WTC11 (cell line): ENCODE results near the gene RPS6KC1.

ENCODE experiments used
- JUN ChIP-seq: sonication (generic); formaldehyde crosslinking; IDR thresholded peaks from 2 replicates; pipeline ENCODE4 v1.8.0; 2023; ENCODE audit warnings: mild to moderate bottlenecking, missing genetic modification reagents
- NFE2L1 ChIP-seq: sonication (generic); formaldehyde crosslinking; IDR thresholded peaks from 2 replicates; pipeline ENCODE4 v1.8.1; 2023; ENCODE audit warnings: missing genetic modification reagents
- NR1H2 ChIP-seq: sonication (generic); formaldehyde crosslinking; IDR thresholded peaks from 2 replicates; pipeline ENCODE4 v1.9.0; 2021; ENCODE audit warnings: mild to moderate bottlenecking, moderate library complexity, missing genetic modification reagents
- ZNF317 ChIP-seq: sonication (generic); formaldehyde crosslinking; IDR thresholded peaks from 2 replicates; pipeline ENCODE4 v1.8.1; 2023; ENCODE audit warnings: low read depth, mild to moderate bottlenecking, moderate library complexity, missing genetic modification reagents, borderline replicate concordance
- TF ChIP-seq, protein P1 (sequence below): sonication (generic); formaldehyde crosslinking; IDR thresholded peaks from 2 replicates; pipeline ENCODE4 v1.8.0; 2022; ENCODE audit warnings: missing genetic modification reagents
- TF ChIP-seq, protein P2 (sequence below): fragments of 200-600 bp; IDR thresholded peaks from 2 replicates; pipeline ENCODE4 v1.8.0; 2022; ENCODE audit warnings: antibody characterized with exemption

DNA sequence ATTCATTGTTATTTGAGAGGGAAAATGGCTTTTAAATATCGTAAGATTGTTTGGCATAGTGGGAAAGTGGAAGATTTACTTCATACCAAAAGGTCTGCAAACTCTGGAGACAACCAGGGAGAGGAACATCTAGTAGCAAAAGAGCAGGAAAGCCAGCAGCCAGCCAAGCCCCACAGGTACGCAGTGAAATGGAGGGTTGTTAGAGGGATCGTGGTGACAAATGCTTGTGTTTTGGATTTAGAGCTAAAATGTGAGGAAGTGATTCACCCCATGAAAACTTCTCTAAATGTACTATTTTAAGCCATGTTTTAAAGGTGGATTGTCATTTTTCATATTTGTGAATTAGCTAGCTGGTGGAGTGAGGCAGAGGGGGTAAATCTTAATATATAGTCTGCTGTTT lies 69.3 kb downstream of the RPS6KC1 start:
- TF ChIP-seq, protein P1, sequence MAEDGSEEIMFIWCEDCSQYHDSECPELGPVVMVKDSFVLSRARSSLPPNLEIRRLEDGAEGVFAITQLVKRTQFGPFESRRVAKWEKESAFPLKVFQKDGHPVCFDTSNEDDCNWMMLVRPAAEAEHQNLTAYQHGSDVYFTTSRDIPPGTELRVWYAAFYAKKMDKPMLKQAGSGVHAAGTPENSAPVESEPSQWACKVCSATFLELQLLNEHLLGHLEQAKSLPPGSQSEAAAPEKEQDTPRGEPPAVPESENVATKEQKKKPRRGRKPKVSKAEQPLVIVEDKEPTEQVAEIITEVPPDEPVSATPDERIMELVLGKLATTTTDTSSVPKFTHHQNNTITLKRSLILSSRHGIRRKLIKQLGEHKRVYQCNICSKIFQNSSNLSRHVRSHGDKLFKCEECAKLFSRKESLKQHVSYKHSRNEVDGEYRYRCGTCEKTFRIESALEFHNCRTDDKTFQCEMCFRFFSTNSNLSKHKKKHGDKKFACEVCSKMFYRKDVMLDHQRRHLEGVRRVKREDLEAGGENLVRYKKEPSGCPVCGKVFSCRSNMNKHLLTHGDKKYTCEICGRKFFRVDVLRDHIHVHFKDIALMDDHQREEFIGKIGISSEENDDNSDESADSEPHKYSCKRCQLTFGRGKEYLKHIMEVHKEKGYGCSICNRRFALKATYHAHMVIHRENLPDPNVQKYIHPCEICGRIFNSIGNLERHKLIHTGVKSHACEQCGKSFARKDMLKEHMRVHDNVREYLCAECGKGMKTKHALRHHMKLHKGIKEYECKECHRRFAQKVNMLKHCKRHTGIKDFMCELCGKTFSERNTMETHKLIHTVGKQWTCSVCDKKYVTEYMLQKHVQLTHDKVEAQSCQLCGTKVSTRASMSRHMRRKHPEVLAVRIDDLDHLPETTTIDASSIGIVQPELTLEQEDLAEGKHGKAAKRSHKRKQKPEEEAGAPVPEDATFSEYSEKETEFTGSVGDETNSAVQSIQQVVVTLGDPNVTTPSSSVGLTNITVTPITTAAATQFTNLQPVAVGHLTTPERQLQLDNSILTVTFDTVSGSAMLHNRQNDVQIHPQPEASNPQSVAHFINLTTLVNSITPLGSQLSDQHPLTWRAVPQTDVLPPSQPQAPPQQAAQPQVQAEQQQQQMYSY (CRISPR knock-in tag) = no peak
- TF ChIP-seq, protein P2, sequence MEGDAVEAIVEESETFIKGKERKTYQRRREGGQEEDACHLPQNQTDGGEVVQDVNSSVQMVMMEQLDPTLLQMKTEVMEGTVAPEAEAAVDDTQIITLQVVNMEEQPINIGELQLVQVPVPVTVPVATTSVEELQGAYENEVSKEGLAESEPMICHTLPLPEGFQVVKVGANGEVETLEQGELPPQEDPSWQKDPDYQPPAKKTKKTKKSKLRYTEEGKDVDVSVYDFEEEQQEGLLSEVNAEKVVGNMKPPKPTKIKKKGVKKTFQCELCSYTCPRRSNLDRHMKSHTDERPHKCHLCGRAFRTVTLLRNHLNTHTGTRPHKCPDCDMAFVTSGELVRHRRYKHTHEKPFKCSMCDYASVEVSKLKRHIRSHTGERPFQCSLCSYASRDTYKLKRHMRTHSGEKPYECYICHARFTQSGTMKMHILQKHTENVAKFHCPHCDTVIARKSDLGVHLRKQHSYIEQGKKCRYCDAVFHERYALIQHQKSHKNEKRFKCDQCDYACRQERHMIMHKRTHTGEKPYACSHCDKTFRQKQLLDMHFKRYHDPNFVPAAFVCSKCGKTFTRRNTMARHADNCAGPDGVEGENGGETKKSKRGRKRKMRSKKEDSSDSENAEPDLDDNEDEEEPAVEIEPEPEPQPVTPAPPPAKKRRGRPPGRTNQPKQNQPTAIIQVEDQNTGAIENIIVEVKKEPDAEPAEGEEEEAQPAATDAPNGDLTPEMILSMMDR = no peak
- TF ChIP-seq ZNF317 (CRISPR knock-in tag) = no peak
- no peak for TF ChIP-seq JUN
- no peak for TF ChIP-seq NFE2L1 (CRISPR knock-in tag)
- no peak for TF ChIP-seq NR1H2 (CRISPR knock-in tag)
